Endothelial cell (in vitro differentiated cells): Measurements from ENCODE around the gene HERC6. TPM values are rescaled to one million over a fixed set of nuclear protein-coding genes. Genes with fewer than 3 reads are reported as not detected.
"Not testable (repeated sequence)": the region's sequence is repeated elsewhere in the genome, so short reads cannot be mapped to it uniquely, and the experiment has no call there.

ENCODE experiments used
- DNase-seq: peaks from one replicate; pipeline ENCODE4 v3.0.0; 2021; ENCODE audit warnings: low spot score
- H3K27ac Mint-ChIP-seq: one replicate; pipeline ENCODE4 v1.8.0; 2021; ENCODE audit warnings: mixed read lengths, inconsistent platforms; ENCODE audit not compliant: unreplicated experiment
- H3K27me3 Mint-ChIP-seq: one replicate; pipeline ENCODE4 v1.8.0; 2021; ENCODE audit warnings: mild to moderate bottlenecking, moderate library complexity, mixed read lengths, inconsistent platforms; ENCODE audit not compliant: unreplicated experiment
- H3K36me3 Mint-ChIP-seq: one replicate; pipeline ENCODE4 v1.8.0; 2021; ENCODE audit warnings: mild to moderate bottlenecking, low read depth, mixed read lengths, inconsistent platforms; ENCODE audit not compliant: unreplicated experiment
- H3K4me1 Mint-ChIP-seq: one replicate; pipeline ENCODE4 v1.8.0; 2021; ENCODE audit warnings: mild to moderate bottlenecking, mixed read lengths, inconsistent platforms; ENCODE audit not compliant: unreplicated experiment
- H3K4me3 Mint-ChIP-seq: one replicate; pipeline ENCODE4 v1.8.0; 2021; ENCODE audit warnings: mild to moderate bottlenecking, mixed read lengths, inconsistent platforms; ENCODE audit not compliant: unreplicated experiment
- H3K9me3 Mint-ChIP-seq: one replicate; pipeline ENCODE4 v1.8.0; 2021; ENCODE audit warnings: mixed read lengths, inconsistent platforms; ENCODE audit not compliant: unreplicated experiment
- total RNA-seq: library from RNA; stranded (reverse); fragmentation: NEBNext Ultra II Directional; extraction: Animal tissue kit (Norgen Biotek cat#: 25700); gene quantifications from one replicate; pipeline ENCODE4 v1.2.1, GENCODE V29; 2021; ENCODE audit not compliant: unreplicated experiment
- TF ChIP-seq, protein P1 (sequence below): fragments of 200-600 bp; sonication (generic); IDR thresholded peaks from one replicate; pipeline ENCODE4 v1.5.0; 2021; ENCODE audit warnings: antibody characterized with exemption; ENCODE audit not compliant: unreplicated experiment

HERC6 gene
- total RNA-seq, 1 donor from 2014 or later = 3.2 TPM

DNA sequence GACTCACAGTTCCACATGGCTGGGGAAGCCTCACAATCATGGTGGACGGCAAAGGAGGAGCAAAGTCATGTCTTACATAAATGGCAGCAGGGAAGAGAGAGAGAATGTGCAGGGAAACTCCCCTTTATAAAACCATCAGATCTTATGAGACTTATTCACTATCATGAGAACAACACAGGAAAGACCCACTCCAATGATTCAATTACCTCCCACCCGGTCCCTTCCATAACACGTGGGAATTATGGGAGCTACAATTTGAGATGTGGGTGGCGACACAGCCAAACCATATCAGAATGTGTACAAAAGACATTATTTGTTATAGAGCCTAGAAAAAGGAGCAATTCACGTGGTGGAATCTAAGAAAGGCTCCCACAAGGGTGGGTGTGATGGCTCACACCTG lies 10.8 kb upstream of the HERC6 start:
- Mint-ChIP-seq H3K4me1 (no peaks in the 10 kb centered on the region), H3K9me3 (no peaks in the 10 kb centered on the region), H3K36me3 (peaks cover 4% of the 10 kb centered on the region), H3K4me3 (no peak overlapping the region), H3K27me3 (no peaks in the 10 kb centered on the region), H3K27ac (no peak overlapping the region)
- TF ChIP-seq, protein P1, sequence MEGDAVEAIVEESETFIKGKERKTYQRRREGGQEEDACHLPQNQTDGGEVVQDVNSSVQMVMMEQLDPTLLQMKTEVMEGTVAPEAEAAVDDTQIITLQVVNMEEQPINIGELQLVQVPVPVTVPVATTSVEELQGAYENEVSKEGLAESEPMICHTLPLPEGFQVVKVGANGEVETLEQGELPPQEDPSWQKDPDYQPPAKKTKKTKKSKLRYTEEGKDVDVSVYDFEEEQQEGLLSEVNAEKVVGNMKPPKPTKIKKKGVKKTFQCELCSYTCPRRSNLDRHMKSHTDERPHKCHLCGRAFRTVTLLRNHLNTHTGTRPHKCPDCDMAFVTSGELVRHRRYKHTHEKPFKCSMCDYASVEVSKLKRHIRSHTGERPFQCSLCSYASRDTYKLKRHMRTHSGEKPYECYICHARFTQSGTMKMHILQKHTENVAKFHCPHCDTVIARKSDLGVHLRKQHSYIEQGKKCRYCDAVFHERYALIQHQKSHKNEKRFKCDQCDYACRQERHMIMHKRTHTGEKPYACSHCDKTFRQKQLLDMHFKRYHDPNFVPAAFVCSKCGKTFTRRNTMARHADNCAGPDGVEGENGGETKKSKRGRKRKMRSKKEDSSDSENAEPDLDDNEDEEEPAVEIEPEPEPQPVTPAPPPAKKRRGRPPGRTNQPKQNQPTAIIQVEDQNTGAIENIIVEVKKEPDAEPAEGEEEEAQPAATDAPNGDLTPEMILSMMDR = no peak
- no peak for DNase-seq

DNA sequence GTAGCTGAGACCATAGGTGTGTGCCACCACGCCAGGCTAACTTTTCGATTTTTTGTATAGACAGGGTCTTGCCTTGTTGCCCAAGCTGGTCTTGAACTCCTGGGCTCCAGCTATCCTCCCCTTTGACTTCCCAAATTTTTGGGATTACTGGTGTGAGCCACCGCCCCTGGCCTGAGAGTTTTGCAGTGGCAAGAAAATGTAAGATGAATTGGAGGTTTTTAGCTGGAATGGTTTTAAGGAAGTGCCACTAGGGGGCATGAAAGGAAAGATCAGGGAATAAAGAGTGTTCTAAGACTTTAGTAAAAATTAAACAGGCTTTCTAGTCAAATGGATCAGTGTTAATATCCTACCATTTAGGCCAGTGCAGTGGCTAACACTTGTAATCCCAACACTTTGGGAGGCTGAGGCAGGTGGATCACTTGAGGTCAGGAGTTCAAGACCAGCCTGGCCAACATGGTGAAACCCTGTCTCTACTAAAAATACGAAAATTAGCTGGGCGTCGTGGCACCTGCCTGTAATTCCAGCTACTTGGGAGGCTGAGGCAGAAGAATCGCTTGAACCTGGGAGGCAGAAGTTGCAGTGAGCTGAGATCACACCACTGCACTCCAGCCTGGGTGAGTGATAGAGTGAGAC lies 9.4 kb upstream of the HERC6 start:
- H3K9me3 Mint-ChIP-seq, H3K4me1 Mint-ChIP-seq, H3K27me3 Mint-ChIP-seq, H3K36me3 Mint-ChIP-seq, H3K4me3 Mint-ChIP-seq, DNase-seq, H3K27ac Mint-ChIP-seq: not testable (repeated sequence)
- TF ChIP-seq, protein P1 = peak; percentile 72

DNA sequence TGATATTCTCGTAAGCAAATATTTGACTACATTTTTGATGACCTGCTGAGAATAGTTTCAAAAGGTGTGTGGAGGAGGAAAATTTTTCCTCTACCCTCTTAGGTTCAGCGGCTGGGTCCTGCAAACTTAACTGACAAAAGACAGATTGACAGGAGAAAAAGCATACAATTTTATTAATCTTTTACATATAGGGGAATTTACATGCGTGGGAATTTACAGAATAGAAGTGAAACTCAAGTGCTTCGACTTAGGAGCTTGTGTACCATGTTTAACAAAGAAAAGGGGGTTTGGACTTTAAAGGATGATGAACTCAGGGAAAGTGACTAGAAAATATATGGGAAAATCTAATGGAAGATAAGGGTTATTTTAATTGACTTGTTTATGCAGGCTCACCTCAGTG lies 2.5 kb downstream of the HERC6 start:
- Mint-ChIP-seq H3K36me3 (no peaks in the 10 kb centered on the region), H3K27me3 (no peaks in the 10 kb centered on the region), H3K27ac (no peak overlapping the region), H3K4me3 (no peak overlapping the region), H3K4me1 (no peaks in the 10 kb centered on the region), H3K9me3 (no peaks in the 10 kb centered on the region)
- DNase-seq = no peak
- TF ChIP-seq, protein P1 = no peak

DNA sequence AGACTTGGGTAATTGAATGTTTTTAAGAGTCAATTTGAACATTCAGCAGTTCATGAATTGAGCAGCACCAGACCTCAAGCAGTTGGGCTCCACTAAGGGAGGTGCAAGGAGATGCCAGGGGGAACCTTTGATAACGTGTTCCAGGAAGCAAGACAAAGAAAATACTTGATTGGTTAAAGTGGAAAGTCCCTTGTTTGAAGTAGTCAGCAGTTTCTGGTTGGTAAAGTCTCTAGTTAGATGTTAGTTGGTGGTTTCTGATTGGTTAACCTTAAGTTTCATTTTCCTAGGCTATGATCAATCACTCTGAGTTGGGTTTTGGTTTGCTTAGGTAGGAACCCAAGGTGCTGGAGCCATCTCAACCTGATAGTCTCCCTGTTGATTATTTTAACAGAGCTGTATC lies 4.0 kb downstream of the HERC6 start:
- H3K27ac Mint-ChIP-seq = no peak overlapping the region
- no peaks in the 10 kb centered on the region for H3K27me3 Mint-ChIP-seq
- TF ChIP-seq, protein P1 = no peak
- no peaks in the 10 kb centered on the region for H3K4me1 Mint-ChIP-seq
- H3K36me3 Mint-ChIP-seq = no peaks in the 10 kb centered on the region
- DNase-seq = no peak
- H3K4me3 Mint-ChIP-seq = no peak overlapping the region
- H3K9me3 Mint-ChIP-seq = no peaks in the 10 kb centered on the region

DNA sequence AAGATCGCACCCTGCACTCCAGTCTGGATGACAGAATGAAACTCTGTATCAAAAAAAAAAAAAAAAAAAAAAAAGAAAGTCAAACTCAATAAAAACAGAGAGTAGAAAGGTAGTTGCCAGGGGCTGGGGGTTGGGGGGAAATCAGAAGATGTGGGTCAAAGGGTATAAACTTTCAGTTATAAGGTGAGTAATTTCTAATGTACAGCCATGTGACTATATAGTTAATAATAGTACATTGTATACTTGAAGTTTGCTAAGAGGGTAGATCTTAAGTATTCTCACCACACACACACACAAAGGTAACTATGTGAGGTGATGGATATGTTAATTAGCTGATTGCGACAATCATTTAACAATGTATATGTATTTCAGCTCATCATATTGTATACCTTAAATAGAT lies 11.5 kb downstream of the HERC6 start:
- H3K4me3 Mint-ChIP-seq = no peak overlapping the region
- H3K36me3 Mint-ChIP-seq = peaks cover 7% of the 10 kb centered on the region
- no peaks in the 10 kb centered on the region for H3K9me3 Mint-ChIP-seq
- no peaks in the 10 kb centered on the region for H3K4me1 Mint-ChIP-seq
- TF ChIP-seq, protein P1 = no peak
- H3K27ac Mint-ChIP-seq = no peak overlapping the region
- DNase-seq = no peak
- H3K27me3 Mint-ChIP-seq = peaks cover 3% of the 10 kb centered on the region
